ENCODE results near the gene STX16. TPM values are rescaled to one million over a fixed set of nuclear protein-coding genes. Genes with fewer than 3 reads are reported as not detected.
A peak's percentile ranks its signal among the peaks of the same experiment; 100 is the strongest.

The STX16 gene
- total RNA-seq, 1 donor = 26.5 TPM

GRCh38 chr20:58613061-58613854 is 37.8 kb upstream of the STX16 start:
- TF ChIP-seq CTCF (IDR thresholded peaks at IDR 0.05; ENCODE audit: insufficient read depth, low read length) = no peak
- DNase-seq (ENCODE audit: low read depth) = peak; percentile 27
- no peak overlapping the region for H3K4me3 ChIP-seq (ENCODE audit: low read depth, low read length)

- no peak for DNase-seq (ENCODE audit: low read depth)
- H3K4me3 ChIP-seq (ENCODE audit: low read depth, low read length) = no peak overlapping the region
- no peak for TF ChIP-seq CTCF (IDR thresholded peaks at IDR 0.05; ENCODE audit: insufficient read depth, low read length)
Observed at GRCh38 chr20:58614366-58614765, 36.7 kb upstream of the STX16 start.

GRCh38 chr20:58614984-58615760 is 35.9 kb upstream of the STX16 start:
- H3K4me3 ChIP-seq (ENCODE audit: low read depth, low read length) = no peak overlapping the region
- no peak for DNase-seq (ENCODE audit: low read depth)
- no peak for TF ChIP-seq CTCF (IDR thresholded peaks at IDR 0.05; ENCODE audit: insufficient read depth, low read length)

GRCh38 chr20:58616411-58616810 is 34.7 kb upstream of the STX16 start:
- DNase-seq (ENCODE audit: low read depth) = no peak
- no peak overlapping the region for H3K4me3 ChIP-seq (ENCODE audit: low read depth, low read length)
- no peak for TF ChIP-seq CTCF (IDR thresholded peaks at IDR 0.05; ENCODE audit: insufficient read depth, low read length)

- no peak for TF ChIP-seq CTCF (IDR thresholded peaks at IDR 0.05; ENCODE audit: insufficient read depth, low read length)
- DNase-seq (ENCODE audit: low read depth) = no peak
- H3K4me3 ChIP-seq (ENCODE audit: low read depth, low read length) = no peak overlapping the region
Observed at GRCh38 chr20:58617158-58617557, 33.9 kb upstream of the STX16 start.

GRCh38 chr20:58618351-58619076 is 32.6 kb upstream of the STX16 start:
- peak; percentile 86 for DNase-seq (ENCODE audit: low read depth)
- TF ChIP-seq CTCF (IDR thresholded peaks at IDR 0.05; ENCODE audit: insufficient read depth, low read length) = no peak
- H3K4me3 ChIP-seq (ENCODE audit: low read depth, low read length) = no peak overlapping the region
